ENCODE results near the gene CRYL1. TPM values are rescaled to one million over a fixed set of nuclear protein-coding genes. Genes with fewer than 3 reads are reported as not detected.

CRYL1 gene
- total RNA-seq, 1 experiment from 2014 or later = 3.7 TPM

- Histone ChIP-seq H3K27ac (ENCODE audit: insufficient read length, low read depth, low read length) (no peak overlapping the region), H3K79me2 (ENCODE audit: insufficient read depth, low read length) (no peaks in the 10 kb centered on the region), H2BK20ac (ENCODE audit: low read depth, low read length, poor library complexity, severe bottlenecking) (no peak overlapping the region), H4K8ac (replicated peaks; ENCODE audit: insufficient read length, low read depth, low read length) (no peak overlapping the region), H3T11ph (ENCODE audit: low read length) (no peak overlapping the region), H3K4me2 (ENCODE audit: insufficient read depth, insufficient read length, low read length) (no peak overlapping the region), H3K27me3 (ENCODE audit: insufficient read depth, low read length) (no peaks in the 10 kb centered on the region), H3K23me2 (ENCODE audit: insufficient read length, low read depth, low read length, poor library complexity, severe bottlenecking) (no peaks in the 10 kb centered on the region), H3K4ac (ENCODE audit: low read depth, low read length) (no peak overlapping the region), H3K14ac (ENCODE audit: insufficient read depth, low read length) (no peak overlapping the region; the same call in 1 of the 2 replicates), H2AK5ac (ENCODE audit: insufficient read length, low read length) (no peak overlapping the region), H2BK15ac (ENCODE audit: low read depth, low read length) (no peak overlapping the region), H3K56ac (ENCODE audit: insufficient read length, low read depth, low read length) (no peak overlapping the region), H3K4me1 (ENCODE audit: insufficient read depth, low read length) (peaks cover 3% of the 10 kb centered on the region; the same call in 1 of the 2 replicates), H3K9ac (ENCODE audit: extremely low read depth, insufficient read length, low read length) (no peak overlapping the region), H2AFZ (ENCODE audit: low read length) (no peak overlapping the region), H2BK12ac (ENCODE audit: insufficient read length, low read depth, low read length) (no peak overlapping the region), H2BK5ac (ENCODE audit: insufficient read length, low read length) (no peak overlapping the region), H4K5ac (ENCODE audit: insufficient read length, low read depth, low read length) (no peak overlapping the region), H4K91ac (ENCODE audit: insufficient read length, low read depth, low read length) (no peak overlapping the region), H3K9me3 (ENCODE audit: control insufficient read depth, low read depth, low read length) (no peaks in the 10 kb centered on the region), H3K23ac (ENCODE audit: insufficient read length, low read depth, low read length) (no peak overlapping the region), H4K20me1 (ENCODE audit: control insufficient read depth, insufficient read depth, insufficient read length) (no peaks in the 10 kb centered on the region), H3K18ac (ENCODE audit: insufficient read length, low read depth, low read length) (no peak overlapping the region), H2BK120ac (ENCODE audit: low read depth, low read length, poor library complexity, severe bottlenecking) (no peak overlapping the region), H3K79me1 (ENCODE audit: insufficient read depth, low read depth, low read length, poor library complexity, severe bottlenecking) (no peaks in the 10 kb centered on the region)
- H3K9me3 Mint-ChIP-seq = peaks cover 9 to 10% of the 10 kb centered on the region in 2 experiments; a peak in 3 of 5 replicates
- H3K4me3 Mint-ChIP-seq = no peak overlapping the region
- H3K27ac Mint-ChIP-seq = no peak overlapping the region; a peak in 1 of 7 replicates
- no peak for TF ChIP-seq CTCF (conservative IDR thresholded peaks at IDR 0.05)
- no peak for DNase-seq
- peaks cover 23 to 31% of the 10 kb centered on the region in 2 experiments for H3K4me1 Mint-ChIP-seq
- H3K36me3 Mint-ChIP-seq (ENCODE audit: insufficient read depth in 1 of 3, low read depth in 3 of 3) = peaks cover 0 to 8% (median 0%) of the 10 kb centered on the region in 3 experiments; a peak in 1 of 7 replicates
- no peaks in the 10 kb centered on the region for H3K27me3 Mint-ChIP-seq (ENCODE audit: low read depth)
- no CpG with 5 or more reads among the region's 5 CpGs for WGBS (ENCODE audit: extremely low coverage, insufficient read length, low lambda C conversion rate)
These were observed 84.6 kb downstream of the CRYL1 start for GRCh38 chr13:20441056-20441455.
